GM12874 (cell line): ENCODE data around the gene IP6K1.

Source experiments
- CTCF ChIP-seq: IDR thresholded peaks from 2 replicates; pipeline ENCODE4 v1.5.1; 2011; ENCODE audit warnings: low read depth, mild to moderate bottlenecking, control low read depth, low read length, moderate library complexity; ENCODE audit not compliant: insufficient read depth

The IP6K1 gene

DNA sequence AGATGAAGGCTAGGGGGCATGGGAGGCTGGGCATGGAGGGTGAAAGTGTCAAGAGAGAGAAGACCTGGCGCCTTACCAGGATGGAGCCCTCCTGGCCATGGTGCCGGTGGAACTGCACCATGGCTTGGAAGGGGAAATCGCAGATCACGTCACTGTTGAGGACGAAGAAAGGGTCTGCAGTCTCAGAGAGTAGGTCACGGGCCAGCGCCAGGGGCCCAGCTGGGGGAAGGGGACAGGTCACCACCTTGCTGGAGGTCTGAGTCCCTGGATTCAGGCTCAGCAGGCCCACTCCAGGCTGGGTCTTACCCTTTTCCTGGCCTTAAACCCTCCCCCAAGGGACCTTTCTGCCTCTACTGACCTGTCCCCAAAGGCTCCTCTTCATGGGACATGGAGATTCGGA lies 63.4 kb downstream of the IP6K1 start:
- TF ChIP-seq CTCF = no peak

DNA sequence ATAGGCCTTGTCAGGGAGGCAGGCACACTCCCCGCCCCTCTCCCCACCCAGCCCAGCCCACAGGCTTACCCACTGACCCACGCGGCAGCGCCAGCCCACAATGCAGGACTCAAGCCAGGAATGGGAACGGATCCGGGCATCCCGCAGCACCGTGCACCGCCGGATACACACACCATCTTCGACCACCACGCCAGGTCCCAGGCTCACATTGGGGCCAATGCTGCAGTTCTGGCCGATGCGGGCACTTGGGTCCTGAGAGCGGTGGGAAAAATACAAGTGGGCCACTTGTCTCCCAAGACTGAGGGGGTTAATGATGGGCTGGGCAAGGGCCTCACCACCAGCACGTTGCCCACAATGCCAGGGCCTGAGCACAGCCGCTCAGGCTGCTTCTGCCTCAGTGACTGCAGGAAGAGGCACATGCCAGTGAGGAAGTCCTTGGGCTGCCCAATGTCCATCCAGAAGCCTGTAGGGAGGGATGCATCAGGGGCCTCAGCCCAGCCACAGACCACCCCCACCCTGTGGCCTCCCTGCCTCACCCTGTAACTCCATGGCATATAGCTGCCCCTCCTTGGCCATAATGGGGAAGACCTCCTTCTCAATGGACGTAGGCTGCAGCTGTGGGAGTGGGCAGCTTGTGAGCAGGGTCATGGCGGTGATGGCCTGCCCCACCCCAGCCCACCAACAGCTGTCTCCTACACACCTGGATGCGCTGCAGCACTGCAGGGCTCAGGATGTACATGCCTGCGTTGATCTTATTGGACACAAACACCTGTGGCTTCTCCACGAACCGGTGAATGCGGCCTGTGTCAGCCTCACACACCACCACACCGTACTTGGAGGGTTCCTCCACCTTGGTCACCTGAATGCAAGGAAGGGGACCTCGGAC lies 64.2 kb downstream of the IP6K1 start:
- no peak for TF ChIP-seq CTCF

GRCh38 chr3:49721596-49721895 lies 64.8 kb downstream of the IP6K1 start:
- no peak for TF ChIP-seq CTCF

DNA sequence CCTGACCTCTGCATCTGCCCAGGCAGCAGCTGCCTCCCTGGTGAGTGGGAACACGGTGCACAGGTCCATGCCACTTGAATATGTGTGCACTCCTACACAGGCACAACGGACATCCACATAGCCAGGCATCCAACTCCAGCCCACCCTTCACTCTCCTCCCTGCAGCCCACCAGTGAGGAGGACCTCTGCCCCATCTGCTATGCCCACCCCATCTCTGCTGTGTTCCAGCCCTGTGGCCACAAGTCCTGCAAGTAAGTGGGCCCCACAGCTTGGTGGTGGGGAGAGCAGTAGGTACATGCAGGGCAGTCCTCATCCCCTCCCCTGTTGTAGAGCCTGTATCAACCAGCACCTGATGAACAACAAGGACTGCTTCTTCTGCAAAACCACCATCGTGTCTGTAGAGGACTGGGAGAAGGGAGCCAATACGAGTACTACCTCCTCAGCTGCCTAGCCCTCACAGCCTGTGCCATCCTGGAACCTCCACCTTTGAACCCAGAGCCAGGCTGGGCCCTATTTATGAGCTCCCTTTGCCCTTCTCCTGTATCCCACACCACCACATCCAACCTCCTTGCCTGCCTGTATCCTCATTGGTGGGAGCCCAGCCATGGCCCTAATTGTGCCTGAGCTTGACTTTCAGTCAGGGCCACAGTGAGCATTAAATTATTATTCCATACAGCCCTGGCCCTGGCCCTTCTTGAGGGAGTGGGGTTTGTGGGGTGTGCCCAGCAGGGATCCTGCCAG lies 65.3 kb downstream of the IP6K1 start:
- TF ChIP-seq CTCF = no peak

GRCh38 chr3:49719214-49719884 lies 67.0 kb downstream of the IP6K1 start, which contains the start of gene AMIGO3:
Gene AMIGO3 (minus strand): TSS chr3:49719684. CDS start chr3:49719465, 219 bp downstream.
- TF ChIP-seq CTCF = peak; percentile 87

DNA sequence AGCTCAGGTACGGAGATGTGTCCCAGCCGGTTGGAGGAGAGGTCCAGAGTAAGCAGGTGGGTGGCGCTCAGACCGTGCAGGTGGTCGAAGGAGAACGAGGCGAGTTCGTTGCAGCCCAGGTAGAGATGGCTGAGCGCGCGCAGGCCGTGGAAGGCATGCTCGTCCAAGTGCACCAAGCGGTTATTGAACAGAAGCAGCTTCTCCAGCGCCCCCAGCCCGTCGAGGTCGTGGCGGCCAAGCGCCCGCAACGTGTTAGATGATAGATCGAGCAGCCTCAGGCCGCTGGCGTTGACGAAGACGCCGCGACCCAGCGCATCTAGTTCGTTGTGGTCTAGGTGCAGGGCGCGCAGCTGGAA lies 67.5 kb downstream of the IP6K1 start:
- no peak for TF ChIP-seq CTCF

DNA sequence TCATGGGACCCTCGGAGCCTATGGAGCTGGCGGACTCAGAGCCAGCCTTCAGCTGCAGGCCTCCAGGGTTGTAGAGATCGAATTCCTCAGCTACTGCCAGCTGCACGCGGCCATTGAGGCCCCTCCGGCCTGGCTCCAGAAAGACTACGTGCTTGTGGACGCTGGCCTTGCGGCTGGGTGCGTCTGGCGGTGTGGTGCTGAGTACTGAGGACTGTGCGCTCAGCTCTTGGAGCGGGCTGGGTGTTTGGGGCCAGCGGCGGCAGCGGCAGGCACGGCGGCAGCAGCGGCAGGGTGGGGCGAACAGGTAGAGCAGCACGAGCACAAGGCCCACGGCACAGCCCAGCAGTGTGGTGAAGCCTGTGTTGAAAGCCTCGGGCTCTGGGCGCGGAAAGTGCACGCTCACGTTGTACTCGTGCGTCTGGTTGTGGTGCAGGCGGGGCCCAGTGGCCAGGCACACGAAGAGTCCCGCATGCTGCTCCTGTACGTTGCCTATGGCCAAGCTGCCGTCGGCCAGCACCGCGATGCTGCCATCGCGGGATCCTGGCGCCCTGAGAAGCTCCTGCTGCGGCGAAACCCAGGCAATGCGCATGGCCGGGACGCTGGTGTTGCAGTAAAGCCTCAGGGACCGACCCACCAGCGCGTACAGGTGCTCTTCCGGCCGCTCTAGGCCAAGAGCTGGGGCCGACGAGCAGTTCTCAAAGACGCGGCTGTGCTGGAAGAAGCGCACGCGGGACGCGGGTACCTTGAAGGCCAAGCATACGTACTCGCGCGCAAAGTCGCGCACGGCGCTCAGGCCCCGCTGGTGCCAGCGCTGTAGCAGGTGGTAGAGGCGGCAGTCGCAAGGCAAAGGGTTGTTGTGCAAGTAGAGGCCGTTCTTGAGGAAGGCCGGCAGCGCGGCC lies 68.1 kb downstream of the IP6K1 start:
- no peak for TF ChIP-seq CTCF
